GM18505 (cell line): Measurements from ENCODE around the gene SPACA5.
"Not testable (repeated sequence)": the region's sequence is repeated elsewhere in the genome, so short reads cannot be mapped to it uniquely, and the experiment has no call there.

Experiments used
- ATAC-seq: cut with Tn5 transposase; IDR thresholded peaks from one replicate; pipeline ENCODE4 v1.9.1; 2021; ENCODE audit not compliant: unreplicated experiment
- POLR2A ChIP-seq: IDR thresholded peaks from 4 replicates; pipeline ENCODE4 v1.6.1; 2011; ENCODE audit warnings: borderline replicate concordance; ENCODE audit not compliant: insufficient read depth, insufficient read length; ENCODE audit errors: extremely low read depth

Gene SPACA5

GRCh38 chrX:48006688-48007087 lies at the start of gene SPACA5:
TSS of gene SPACA5 (plus strand) at chrX:48006988. CDS start at chrX:48007803, 815 bp downstream.
- not testable (repeated sequence) for ATAC-seq

GRCh38 chrX:47958206-47958605 lies 48.6 kb upstream of the SPACA5 start:
- not testable (repeated sequence) for ATAC-seq

GRCh38 chrX:47958761-47959342 lies 47.9 kb upstream of the SPACA5 start:
- ATAC-seq = no peak
- TF ChIP-seq POLR2A = no peak

GRCh38 chrX:47960406-47960805 lies 46.4 kb upstream of the SPACA5 start:
- no peak for ATAC-seq
- TF ChIP-seq POLR2A = no peak

GRCh38 chrX:47961830-47962229 lies 45.0 kb upstream of the SPACA5 start:
- not testable (repeated sequence) for ATAC-seq

GRCh38 chrX:47965526-47965925 lies 41.3 kb upstream of the SPACA5 start:
- ATAC-seq = not testable (repeated sequence)

- no peak for TF ChIP-seq POLR2A
- ATAC-seq = no peak
Observed at GRCh38 chrX:47973235-47973634, 33.6 kb upstream of the SPACA5 start.

GRCh38 chrX:47976254-47977151 lies 30.3 kb upstream of the SPACA5 start:
- TF ChIP-seq POLR2A = no peak
- no peak for ATAC-seq

- TF ChIP-seq POLR2A = no peak
- ATAC-seq = no peak
Observed at GRCh38 chrX:47991263-47992094, 15.3 kb upstream of the SPACA5 start.

GRCh38 chrX:47992095-47992380 lies 14.8 kb upstream of the SPACA5 start:
- no peak for ATAC-seq
- no peak for TF ChIP-seq POLR2A

- no peak for TF ChIP-seq POLR2A
- ATAC-seq = no peak
Observed at GRCh38 chrX:47992669-47993068, 14.1 kb upstream of the SPACA5 start.

GRCh38 chrX:48001260-48001659 lies 5.5 kb upstream of the SPACA5 start:
- no peak for ATAC-seq
- no peak for TF ChIP-seq POLR2A

- ATAC-seq = no peak
- no peak for TF ChIP-seq POLR2A
Observed at GRCh38 chrX:48002319-48002718, 4.5 kb upstream of the SPACA5 start.

- no peak for TF ChIP-seq POLR2A
- ATAC-seq = no peak
Observed at GRCh38 chrX:48002929-48003328, 3.9 kb upstream of the SPACA5 start.
